HS-27A (cell line): ENCODE results near the gene USP44.
A peak's percentile ranks its signal among the peaks of the same experiment; 100 is the strongest.
"Not testable (repeated sequence)": the region's sequence is repeated elsewhere in the genome, so short reads cannot be mapped to it uniquely, and the experiment has no call there.

Experiments
- DNase-seq: peaks from one replicate; pipeline ENCODE4 v3.0.0-alpha.2; 2012; ENCODE audit warnings: low read depth, missing footprints

Gene USP44

GRCh38 chr12:95551305-95551704, at the start of gene USP44:
TSS of gene USP44 (minus strand) at chr12:95551476. CDS start at chr12:95534256, 17,220 bp downstream.
- no peak for DNase-seq

GRCh38 chr12:95600567-95600966, 49.3 kb upstream of the USP44 start:
- DNase-seq: no peak

GRCh38 chr12:95599880-95600279, 48.6 kb upstream of the USP44 start:
- no peak for DNase-seq

DNA sequence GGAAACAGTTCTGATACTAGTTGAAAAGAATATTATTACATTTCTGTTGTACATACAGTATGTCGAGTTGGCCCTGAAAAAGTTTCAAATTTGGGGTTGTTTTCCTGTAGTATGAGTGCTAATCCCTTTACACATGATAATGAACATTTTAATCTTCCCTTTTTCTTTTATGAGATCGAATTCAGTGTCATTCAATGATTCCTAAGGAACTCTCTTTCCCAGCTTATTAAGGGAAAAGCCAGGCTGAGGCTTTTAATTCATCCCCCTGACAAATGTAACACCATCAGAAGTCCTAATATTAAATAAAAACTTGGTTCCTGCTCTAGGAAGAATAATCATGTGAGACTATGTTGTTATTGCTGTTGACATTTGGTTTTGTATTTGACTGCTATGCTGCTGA, 42.9 kb upstream of the USP44 start:
- no peak for DNase-seq

DNA sequence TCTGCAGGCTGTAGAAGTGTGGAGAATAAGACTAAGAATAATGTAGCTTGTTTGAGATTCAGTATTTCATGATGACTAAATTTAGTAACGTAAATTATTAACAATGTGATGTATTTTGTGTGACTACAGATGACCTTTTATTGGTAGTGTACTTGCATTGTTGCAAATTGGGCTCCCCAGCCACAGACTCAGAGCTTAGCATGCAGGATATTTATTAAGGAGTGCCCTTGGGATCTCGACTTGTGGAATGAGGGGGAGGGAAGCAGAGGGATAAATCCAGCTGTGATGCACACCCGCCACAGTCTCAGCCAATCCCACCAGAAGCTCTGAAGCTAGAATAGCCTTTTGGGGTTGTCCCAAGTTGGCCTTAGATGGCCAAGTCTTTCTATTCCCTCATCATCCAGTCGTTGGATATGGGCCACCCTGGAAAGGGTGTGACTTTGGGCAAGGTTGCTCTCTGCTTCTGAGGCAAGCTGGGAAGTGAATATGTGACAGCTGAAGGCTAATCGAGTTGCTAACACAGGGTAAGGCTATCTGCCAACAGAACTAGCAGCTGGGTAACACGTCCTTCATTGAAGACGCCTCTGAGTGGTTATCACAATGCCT, 42.1 kb upstream of the USP44 start:
- no peak for DNase-seq

DNA sequence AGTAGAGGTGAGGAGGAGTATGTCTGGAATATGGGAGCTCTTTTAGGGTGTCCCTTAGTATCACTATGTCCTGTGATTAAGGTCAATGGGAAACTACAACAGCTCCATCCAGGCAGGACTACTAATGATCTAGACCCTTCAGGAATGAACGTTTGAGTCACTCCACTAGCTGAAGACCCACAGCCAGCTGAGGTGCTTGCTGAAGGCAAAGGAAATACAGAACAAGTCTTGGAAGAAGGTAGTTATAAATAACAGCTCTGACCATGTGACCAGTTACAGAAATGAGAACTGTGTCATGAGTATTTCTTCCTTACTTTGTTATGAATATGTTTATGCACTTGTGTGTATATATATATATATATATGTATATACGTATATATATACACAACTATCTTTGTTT, 40.5 kb upstream of the USP44 start:
- no peak for DNase-seq

DNA sequence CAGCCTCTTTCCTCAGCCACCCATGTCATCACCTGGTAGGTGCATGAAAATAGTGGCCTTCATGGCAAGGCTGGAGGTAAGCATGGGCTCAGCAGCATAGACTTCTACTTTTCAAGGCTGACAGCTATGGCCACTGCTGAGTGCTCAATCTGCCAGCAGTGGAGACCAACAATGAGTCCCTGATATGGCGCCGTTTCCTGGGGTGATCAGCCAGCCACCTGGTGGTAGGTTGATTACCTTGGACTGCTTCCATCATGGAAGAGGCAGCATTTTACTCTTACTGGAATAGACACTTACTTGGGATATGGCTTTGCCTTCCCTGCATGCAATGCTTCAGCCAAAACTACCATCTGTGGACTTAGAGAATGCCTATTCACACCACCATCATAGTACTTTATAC, 39.5 kb upstream of the USP44 start:
- DNase-seq: no peak

GRCh38 chr12:95583933-95584332, 32.7 kb upstream of the USP44 start:
- no peak for DNase-seq

DNA sequence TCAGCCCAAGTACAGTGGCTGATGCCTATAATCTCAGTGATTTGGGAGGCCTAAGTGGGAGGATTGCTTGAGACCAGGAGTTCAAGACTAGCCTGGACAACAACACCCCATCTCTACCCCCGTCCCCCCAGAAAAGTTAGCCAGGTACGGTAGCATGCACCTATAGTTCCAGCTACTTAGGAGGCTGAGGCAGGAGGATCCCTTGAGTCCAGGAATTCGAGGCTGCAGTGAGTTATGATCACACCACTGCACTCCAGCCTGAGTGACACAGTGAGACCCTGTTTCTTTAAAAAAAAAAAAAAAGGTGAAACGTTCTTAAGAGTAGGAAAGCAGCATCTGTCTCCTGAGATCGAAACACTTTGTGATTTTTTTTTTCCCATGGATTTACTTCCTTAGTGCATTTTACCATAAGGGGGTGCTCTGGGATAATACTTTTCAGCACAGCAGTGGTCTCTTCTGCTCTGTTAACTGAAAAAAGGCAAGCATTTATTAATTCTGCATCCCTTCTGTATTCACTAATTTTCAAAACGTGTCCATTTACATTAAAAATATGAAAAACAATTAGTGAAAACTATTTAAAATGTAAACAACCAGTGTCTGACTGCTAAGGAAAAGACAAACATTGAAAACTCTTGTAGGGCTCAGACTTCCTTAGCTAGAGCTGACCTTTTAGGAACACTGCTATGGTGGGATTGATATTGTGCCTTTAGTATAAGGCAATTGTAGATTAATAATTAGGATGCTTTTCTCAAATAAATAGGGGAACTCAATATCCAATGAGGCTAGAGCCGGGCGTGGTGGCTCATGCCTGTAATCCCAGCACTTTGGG, 31.2 kb upstream of the USP44 start:
- no peak for DNase-seq

DNA sequence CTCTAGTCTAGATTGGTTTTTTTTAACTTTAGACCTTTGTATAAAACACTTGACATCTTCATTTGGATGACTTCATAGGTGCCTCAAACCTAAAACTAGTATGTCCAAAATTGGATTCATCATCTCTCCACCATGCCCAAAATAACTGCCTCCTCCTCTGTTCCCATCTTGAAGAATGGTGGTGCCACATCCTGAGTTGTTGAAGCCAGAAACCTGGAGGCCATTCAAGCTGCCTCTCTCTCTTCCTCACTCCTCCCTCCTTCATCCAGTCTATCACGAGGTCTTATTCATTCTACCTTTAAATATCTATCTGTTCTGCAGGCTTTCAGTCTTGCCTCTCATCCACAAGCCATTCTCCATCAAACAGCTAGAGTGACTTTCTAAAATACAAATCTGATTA, 26.5 kb upstream of the USP44 start:
- DNase-seq: no peak

DNA sequence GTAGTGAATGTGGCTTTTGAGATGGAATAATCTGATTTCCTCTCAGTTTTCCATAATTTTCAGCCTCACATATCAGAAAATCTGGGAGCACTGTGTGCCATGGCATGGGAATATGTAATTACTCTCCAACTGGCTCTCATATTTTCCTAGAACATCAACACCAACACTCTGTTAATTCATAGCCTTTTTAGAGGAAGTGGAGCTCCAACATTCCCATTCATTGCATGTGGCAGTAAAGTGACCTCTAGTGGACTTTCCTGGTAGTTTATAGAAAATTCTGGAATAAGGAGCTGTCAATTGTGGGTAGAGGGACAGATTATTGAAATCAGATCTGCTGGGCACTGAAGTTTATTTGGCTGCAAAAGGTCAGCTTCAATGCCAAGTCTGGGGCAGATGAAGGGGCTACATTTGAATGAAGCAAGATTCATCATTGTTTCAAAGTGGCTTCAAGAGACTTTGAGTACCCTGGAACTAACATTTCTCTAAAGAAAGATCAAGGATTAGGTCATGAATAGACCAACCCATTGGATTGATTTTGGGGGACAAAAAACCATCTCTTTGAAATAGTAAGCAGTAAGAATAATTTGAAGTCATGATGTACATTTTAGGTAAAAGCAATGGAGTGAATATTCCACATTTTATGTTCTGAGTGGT, 23.6 kb upstream of the USP44 start:
- DNase-seq: peak; percentile 31

DNA sequence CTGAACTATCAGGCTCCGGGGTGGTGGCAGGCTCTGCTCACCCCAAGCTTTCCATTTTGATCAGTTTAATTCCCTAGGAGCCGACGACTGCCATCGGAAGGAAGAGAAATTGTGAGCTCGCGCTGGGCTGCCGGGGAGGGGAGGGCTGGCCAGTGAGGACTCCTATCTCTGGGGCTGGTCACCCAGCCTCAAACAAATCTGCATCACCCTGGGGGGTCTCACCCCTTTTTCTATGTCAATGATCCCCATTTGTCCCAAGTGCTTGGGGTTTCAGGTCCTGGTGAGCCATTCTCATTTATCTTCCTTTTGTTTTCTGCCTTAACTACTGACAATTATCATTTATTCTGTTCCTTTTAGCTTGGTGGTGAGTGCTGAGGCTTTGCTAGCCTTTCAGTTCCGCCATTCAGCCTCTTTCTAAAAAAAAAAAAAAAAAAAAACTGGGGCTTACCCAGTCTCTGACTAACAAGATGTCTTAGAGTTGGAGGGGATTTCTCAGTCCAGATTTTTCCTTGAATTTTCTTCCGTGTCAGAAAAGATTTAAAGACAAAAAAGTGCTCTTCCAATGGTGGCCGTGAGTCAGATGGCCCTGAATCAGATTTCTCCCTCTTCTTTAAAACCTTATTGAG, 22.8 kb upstream of the USP44 start:
- DNase-seq: no peak

DNA sequence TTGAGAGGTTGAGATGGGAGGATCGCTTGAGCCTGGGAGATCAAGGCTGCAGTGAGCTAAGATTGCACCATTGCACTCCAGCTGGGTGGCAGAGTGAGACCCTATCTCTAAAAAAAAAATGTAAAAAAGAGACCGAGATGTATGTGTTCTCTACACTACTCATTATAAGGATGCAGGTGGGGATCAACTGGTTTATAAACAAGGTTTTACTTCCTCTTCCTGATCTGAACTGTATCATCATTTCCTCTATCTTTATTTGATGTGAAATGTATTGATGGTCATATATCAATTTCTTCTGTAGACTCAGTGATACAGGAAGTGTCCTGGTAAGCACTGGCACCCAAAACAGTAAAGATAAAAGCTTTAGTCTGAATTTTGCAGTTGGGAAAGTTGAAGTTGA, 20.1 kb upstream of the USP44 start:
- no peak for DNase-seq

DNA sequence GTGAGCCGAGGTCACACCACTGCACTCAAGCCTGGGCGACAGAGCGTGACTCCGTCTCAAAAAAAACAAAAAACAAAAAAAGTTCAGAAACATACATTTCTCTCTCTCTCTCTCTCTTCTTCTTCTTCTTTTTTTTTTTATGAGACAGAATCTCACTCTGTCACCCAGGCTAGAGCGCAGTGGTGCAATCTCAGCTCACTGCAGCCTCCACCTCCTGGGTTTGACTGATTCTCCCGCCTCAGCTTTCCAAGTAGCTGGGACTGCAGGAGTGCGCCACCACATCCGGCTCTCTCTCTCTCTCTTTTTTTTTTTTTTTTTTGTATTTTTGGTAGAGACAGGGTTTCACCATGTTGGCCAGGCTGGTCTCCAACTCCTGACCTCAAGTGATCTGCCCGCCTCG, 16.8 kb upstream of the USP44 start:
- not testable (repeated sequence) for DNase-seq

DNA sequence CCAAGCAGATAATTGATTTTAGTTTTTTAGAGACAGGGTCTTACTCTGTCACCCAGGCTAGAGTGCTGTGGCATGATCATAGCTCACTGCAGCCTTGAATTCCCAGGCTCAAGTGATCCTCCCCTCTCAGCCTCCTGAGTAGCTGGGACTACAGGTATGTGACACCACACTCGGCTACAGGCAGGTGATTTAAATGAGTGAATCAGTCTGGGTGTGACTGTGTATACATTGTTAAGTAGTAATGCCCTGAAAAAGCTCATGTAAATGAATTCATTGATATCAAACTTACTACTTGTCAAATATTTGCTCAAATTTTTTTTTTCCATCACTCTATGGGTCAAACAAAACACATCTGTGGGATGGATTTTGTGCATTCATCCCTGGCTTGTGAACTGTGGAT, 6.3 kb upstream of the USP44 start:
- DNase-seq: no peak

DNA sequence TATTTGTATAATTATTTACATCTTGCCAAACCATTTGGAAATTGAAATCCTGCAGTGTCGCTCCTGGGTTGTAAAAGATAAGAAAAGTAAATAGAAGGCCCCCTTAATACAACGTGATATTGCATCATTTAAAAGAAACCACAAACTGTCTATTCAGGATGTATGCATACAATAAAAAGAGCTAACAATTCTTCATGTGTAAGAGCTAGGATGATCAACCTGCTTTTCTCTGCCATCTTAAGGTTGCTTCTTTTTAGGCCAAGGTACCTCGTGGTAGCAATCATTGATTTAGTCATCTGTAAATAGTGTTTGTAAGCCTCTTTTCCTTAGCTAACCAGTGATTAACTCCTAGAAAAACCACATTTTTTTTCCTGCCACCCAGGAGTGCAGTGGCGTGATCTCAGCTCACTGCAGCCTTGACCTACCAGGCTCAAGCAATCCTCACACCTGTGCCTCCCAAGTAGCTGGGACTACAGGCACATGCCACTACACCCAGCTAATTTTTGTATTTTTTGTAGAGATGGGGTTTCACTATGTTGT, 3.3 kb upstream of the USP44 start:
- DNase-seq: no peak

DNA sequence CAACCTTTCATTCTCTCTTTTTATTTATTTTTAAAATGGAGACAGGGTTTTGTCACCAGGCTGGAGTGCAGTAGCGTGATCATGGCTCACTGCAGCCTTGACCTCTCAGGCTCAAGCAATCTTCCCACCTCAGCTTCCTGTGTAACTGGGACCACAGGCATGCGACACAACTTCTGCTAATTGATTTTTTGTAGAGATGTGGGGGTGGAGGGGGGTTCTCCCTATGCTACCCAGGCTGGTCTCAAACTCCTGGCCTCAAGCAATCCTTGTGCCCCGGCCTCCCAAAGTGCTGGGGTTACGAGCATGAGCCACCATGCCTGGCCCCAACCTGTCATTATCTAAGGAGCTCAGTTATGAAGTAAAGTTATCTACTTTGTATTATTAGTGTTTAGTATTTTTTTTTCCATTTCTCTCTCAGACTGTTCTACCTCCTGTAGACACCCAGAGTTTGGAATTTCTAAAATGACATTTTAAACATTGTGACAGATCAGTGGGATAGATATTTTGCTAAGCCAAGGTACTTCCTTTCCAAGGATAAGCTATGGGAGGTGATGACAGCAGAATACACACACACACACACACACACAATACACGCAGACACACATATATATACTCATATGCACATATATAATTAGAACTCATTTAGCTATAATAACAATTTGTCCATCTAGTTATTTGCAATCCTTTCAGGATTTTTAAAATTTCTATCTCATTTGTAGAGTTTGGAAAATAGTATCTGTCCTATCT, 2.1 kb upstream of the USP44 start:
- no peak for DNase-seq

GRCh38 chr12:95551913-95552516, 739 bp upstream of the USP44 start:
- no peak for DNase-seq

- DNase-seq: no peak
Measured at GRCh38 chr12:95549392-95550084, 1.7 kb downstream of the USP44 start.

GRCh38 chr12:95548539-95549391, 2.5 kb downstream of the USP44 start:
- no peak for DNase-seq
